ENCODE data around the gene MIA2.
"Not testable (repeated sequence)": the region's sequence is repeated elsewhere in the genome, so short reads cannot be mapped to it uniquely, and the experiment has no call there.

The MIA2 gene

DNA sequence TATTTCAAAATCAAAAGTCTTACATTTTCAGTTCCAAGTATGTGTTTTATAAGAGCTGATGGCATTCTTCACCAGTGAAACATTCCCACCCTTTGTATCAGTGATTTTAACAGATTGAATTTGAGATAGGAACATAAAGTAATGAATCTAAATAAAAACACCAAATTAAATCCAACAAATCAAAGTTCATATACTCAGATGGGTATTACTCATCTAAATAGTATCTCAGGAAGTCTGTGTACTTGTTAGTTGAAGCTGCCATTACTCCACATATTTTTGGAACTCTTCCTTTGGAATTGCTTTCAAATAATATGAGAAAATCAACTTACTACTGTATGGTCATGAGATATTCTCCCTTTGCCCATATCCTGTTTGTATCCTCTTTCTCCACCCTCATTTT is 89.1 kb downstream of the MIA2 start:
- Histone ChIP-seq H3K36me3 (ENCODE audit: control insufficient read depth, insufficient read depth, low read length) (no peaks in the 10 kb centered on the region), H3K4me3 (ENCODE audit: insufficient read depth, low read depth, low read length) (no peak overlapping the region), H3K4me1 (ENCODE audit: control insufficient read depth, insufficient read depth, low read length) (no peaks in the 10 kb centered on the region), H3K9me3 (ENCODE audit: control insufficient read depth, low read length) (no peaks in the 10 kb centered on the region), H3K27me3 (ENCODE audit: control insufficient read depth, insufficient read depth, low read length, poor library complexity, severe bottlenecking) (no peaks in the 10 kb centered on the region), H3K27ac (ENCODE audit: insufficient read depth, low read depth, low read length, poor library complexity, severe bottlenecking) (no peak overlapping the region)

GRCh38 chr14:39324097-39324496 is 90.4 kb downstream of the MIA2 start:
- no peaks in the 10 kb centered on the region for H3K36me3 ChIP-seq (ENCODE audit: control insufficient read depth, insufficient read depth, low read length)
- H3K4me3 ChIP-seq (ENCODE audit: insufficient read depth, low read depth, low read length), result no peak overlapping the region
- H3K27ac ChIP-seq (ENCODE audit: insufficient read depth, low read depth, low read length, poor library complexity, severe bottlenecking), result no peak overlapping the region
- no peaks in the 10 kb centered on the region for H3K9me3 ChIP-seq (ENCODE audit: control insufficient read depth, low read length)
- WGBS, 2 experiments, result 80 to 98% methylated on average over 1 to 2 of the region's 2 CpGs
- no peaks in the 10 kb centered on the region for H3K4me1 ChIP-seq (ENCODE audit: control insufficient read depth, insufficient read depth, low read length)
- no peaks in the 10 kb centered on the region for H3K27me3 ChIP-seq (ENCODE audit: control insufficient read depth, insufficient read depth, low read length, poor library complexity, severe bottlenecking)

GRCh38 chr14:39339003-39339402 is 105.3 kb downstream of the MIA2 start:
- no peaks in the 10 kb centered on the region for H3K9me3 ChIP-seq (ENCODE audit: control insufficient read depth, low read length)
- H3K27ac ChIP-seq (ENCODE audit: insufficient read depth, low read depth, low read length, poor library complexity, severe bottlenecking), result no peak overlapping the region
- H3K4me1 ChIP-seq (ENCODE audit: control insufficient read depth, insufficient read depth, low read length), result no peaks in the 10 kb centered on the region
- no peaks in the 10 kb centered on the region for H3K27me3 ChIP-seq (ENCODE audit: control insufficient read depth, insufficient read depth, low read length, poor library complexity, severe bottlenecking)
- 23 to 27% methylated on average over 6 to 7 of the region's 7 CpGs for WGBS, 2 experiments
- H3K36me3 ChIP-seq (ENCODE audit: control insufficient read depth, insufficient read depth, low read length), result no peaks in the 10 kb centered on the region
- H3K4me3 ChIP-seq (ENCODE audit: insufficient read depth, low read depth, low read length), result no peak overlapping the region

DNA sequence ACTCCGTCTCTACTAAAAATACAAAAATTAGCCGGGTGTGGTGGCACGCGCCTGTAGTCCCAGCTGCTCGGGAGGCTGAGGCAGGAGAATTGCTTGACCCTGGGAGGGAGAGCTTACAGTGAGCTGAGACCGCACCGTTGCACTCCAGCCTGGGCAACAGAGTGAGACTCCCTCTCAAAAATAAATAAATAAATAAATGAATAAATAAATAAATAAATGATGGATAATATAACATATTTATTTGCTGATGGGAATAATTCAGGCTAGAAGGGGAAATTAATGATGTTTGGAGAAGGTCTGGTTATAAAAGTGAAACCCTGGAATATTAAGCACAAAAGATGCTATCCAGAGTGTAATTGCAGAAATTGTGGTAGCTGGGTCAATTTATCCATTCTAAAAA is 107.4 kb downstream of the MIA2 start:
- not testable (repeated sequence) for H3K36me3 ChIP-seq (ENCODE audit: control insufficient read depth, insufficient read depth, low read length); H3K4me3 ChIP-seq (ENCODE audit: insufficient read depth, low read depth, low read length); H3K9me3 ChIP-seq (ENCODE audit: control insufficient read depth, low read length); H3K27ac ChIP-seq (ENCODE audit: insufficient read depth, low read depth, low read length, poor library complexity, severe bottlenecking); H3K4me1 ChIP-seq (ENCODE audit: control insufficient read depth, insufficient read depth, low read length); H3K27me3 ChIP-seq (ENCODE audit: control insufficient read depth, insufficient read depth, low read length, poor library complexity, severe bottlenecking)
- WGBS, 2 experiments, result 91 to 96% methylated on average over 5 to 7 of the region's 7 CpGs

GRCh38 chr14:39342768-39343167 is 109.1 kb downstream of the MIA2 start:
- no peaks in the 10 kb centered on the region for H3K27me3 ChIP-seq (ENCODE audit: control insufficient read depth, insufficient read depth, low read length, poor library complexity, severe bottlenecking)
- no peak overlapping the region for H3K4me3 ChIP-seq (ENCODE audit: insufficient read depth, low read depth, low read length)
- no peaks in the 10 kb centered on the region for H3K36me3 ChIP-seq (ENCODE audit: control insufficient read depth, insufficient read depth, low read length)
- no peaks in the 10 kb centered on the region for H3K4me1 ChIP-seq (ENCODE audit: control insufficient read depth, insufficient read depth, low read length)
- no peaks in the 10 kb centered on the region for H3K9me3 ChIP-seq (ENCODE audit: control insufficient read depth, low read length)
- no peak overlapping the region for H3K27ac ChIP-seq (ENCODE audit: insufficient read depth, low read depth, low read length, poor library complexity, severe bottlenecking)
- no CpG with 5 or more reads among the region's 1 CpG for WGBS, 2 experiments

GRCh38 chr14:39343614-39344013 is 109.9 kb downstream of the MIA2 start:
- H3K27me3 ChIP-seq (ENCODE audit: control insufficient read depth, insufficient read depth, low read length, poor library complexity, severe bottlenecking), result no peaks in the 10 kb centered on the region
- H3K36me3 ChIP-seq (ENCODE audit: control insufficient read depth, insufficient read depth, low read length), result no peaks in the 10 kb centered on the region
- WGBS, 2 experiments, result 100% methylated on average over 1 of the region's 1 CpG; no CpG with 5 or more reads in 1 of the 2 experiments
- H3K4me1 ChIP-seq (ENCODE audit: control insufficient read depth, insufficient read depth, low read length), result no peaks in the 10 kb centered on the region
- no peak overlapping the region for H3K4me3 ChIP-seq (ENCODE audit: insufficient read depth, low read depth, low read length)
- no peak overlapping the region for H3K27ac ChIP-seq (ENCODE audit: insufficient read depth, low read depth, low read length, poor library complexity, severe bottlenecking)
- no peaks in the 10 kb centered on the region for H3K9me3 ChIP-seq (ENCODE audit: control insufficient read depth, low read length)

- Histone ChIP-seq H3K36me3 (ENCODE audit: control insufficient read depth, insufficient read depth, low read length) (no peaks in the 10 kb centered on the region), H3K9me3 (ENCODE audit: control insufficient read depth, low read length) (no peaks in the 10 kb centered on the region), H3K27me3 (ENCODE audit: control insufficient read depth, insufficient read depth, low read length, poor library complexity, severe bottlenecking) (no peaks in the 10 kb centered on the region), H3K4me1 (ENCODE audit: control insufficient read depth, insufficient read depth, low read length) (no peaks in the 10 kb centered on the region), H3K4me3 (ENCODE audit: insufficient read depth, low read depth, low read length) (no peak overlapping the region), H3K27ac (ENCODE audit: insufficient read depth, low read depth, low read length, poor library complexity, severe bottlenecking) (no peak overlapping the region)
- WGBS, 2 experiments, result 96 to 100% methylated on average over 2 of the region's 3 CpGs
Observed at GRCh38 chr14:39350866-39351265, 117.2 kb downstream of the MIA2 start.

GRCh38 chr14:39351708-39352107 is 118.0 kb downstream of the MIA2 start:
- H3K4me3 ChIP-seq (ENCODE audit: insufficient read depth, low read depth, low read length), result no peak overlapping the region
- H3K4me1 ChIP-seq (ENCODE audit: control insufficient read depth, insufficient read depth, low read length), result no peaks in the 10 kb centered on the region
- no peaks in the 10 kb centered on the region for H3K36me3 ChIP-seq (ENCODE audit: control insufficient read depth, insufficient read depth, low read length)
- H3K9me3 ChIP-seq (ENCODE audit: control insufficient read depth, low read length), result no peaks in the 10 kb centered on the region
- WGBS, 2 experiments, result 94 to 95% methylated on average over 8 to 9 of the region's 9 CpGs
- no peaks in the 10 kb centered on the region for H3K27me3 ChIP-seq (ENCODE audit: control insufficient read depth, insufficient read depth, low read length, poor library complexity, severe bottlenecking)
- H3K27ac ChIP-seq (ENCODE audit: insufficient read depth, low read depth, low read length, poor library complexity, severe bottlenecking), result no peak overlapping the region

- H3K27ac ChIP-seq (ENCODE audit: insufficient read depth, low read depth, low read length, poor library complexity, severe bottlenecking); H3K27me3 ChIP-seq (ENCODE audit: control insufficient read depth, insufficient read depth, low read length, poor library complexity, severe bottlenecking); H3K9me3 ChIP-seq (ENCODE audit: control insufficient read depth, low read length); H3K4me3 ChIP-seq (ENCODE audit: insufficient read depth, low read depth, low read length); H3K4me1 ChIP-seq (ENCODE audit: control insufficient read depth, insufficient read depth, low read length); H3K36me3 ChIP-seq (ENCODE audit: control insufficient read depth, insufficient read depth, low read length): not testable (repeated sequence)
- 94 to 97% methylated on average over 10 of the region's 10 CpGs for WGBS, 2 experiments
Observed at GRCh38 chr14:39359069-39359468, 125.4 kb downstream of the MIA2 start.

GRCh38 chr14:39360316-39360715 is 126.6 kb downstream of the MIA2 start:
- no peak overlapping the region for H3K4me3 ChIP-seq (ENCODE audit: insufficient read depth, low read depth, low read length)
- no peaks in the 10 kb centered on the region for H3K4me1 ChIP-seq (ENCODE audit: control insufficient read depth, insufficient read depth, low read length)
- H3K36me3 ChIP-seq (ENCODE audit: control insufficient read depth, insufficient read depth, low read length), result no peaks in the 10 kb centered on the region
- no peak overlapping the region for H3K27ac ChIP-seq (ENCODE audit: insufficient read depth, low read depth, low read length, poor library complexity, severe bottlenecking)
- no peaks in the 10 kb centered on the region for H3K9me3 ChIP-seq (ENCODE audit: control insufficient read depth, low read length)
- H3K27me3 ChIP-seq (ENCODE audit: control insufficient read depth, insufficient read depth, low read length, poor library complexity, severe bottlenecking), result no peaks in the 10 kb centered on the region

GRCh38 chr14:39361556-39361955 is 127.8 kb downstream of the MIA2 start:
- not testable (repeated sequence) for H3K36me3 ChIP-seq (ENCODE audit: control insufficient read depth, insufficient read depth, low read length); H3K9me3 ChIP-seq (ENCODE audit: control insufficient read depth, low read length); H3K4me3 ChIP-seq (ENCODE audit: insufficient read depth, low read depth, low read length); H3K4me1 ChIP-seq (ENCODE audit: control insufficient read depth, insufficient read depth, low read length); H3K27me3 ChIP-seq (ENCODE audit: control insufficient read depth, insufficient read depth, low read length, poor library complexity, severe bottlenecking); H3K27ac ChIP-seq (ENCODE audit: insufficient read depth, low read depth, low read length, poor library complexity, severe bottlenecking)
- WGBS, 2 experiments, result 86 to 90% methylated on average over 4 to 5 of the region's 5 CpGs

Measured in ectodermal cell (in vitro differentiated cells).